ENCODE measurements around the gene TGIF2.

Gene TGIF2

DNA sequence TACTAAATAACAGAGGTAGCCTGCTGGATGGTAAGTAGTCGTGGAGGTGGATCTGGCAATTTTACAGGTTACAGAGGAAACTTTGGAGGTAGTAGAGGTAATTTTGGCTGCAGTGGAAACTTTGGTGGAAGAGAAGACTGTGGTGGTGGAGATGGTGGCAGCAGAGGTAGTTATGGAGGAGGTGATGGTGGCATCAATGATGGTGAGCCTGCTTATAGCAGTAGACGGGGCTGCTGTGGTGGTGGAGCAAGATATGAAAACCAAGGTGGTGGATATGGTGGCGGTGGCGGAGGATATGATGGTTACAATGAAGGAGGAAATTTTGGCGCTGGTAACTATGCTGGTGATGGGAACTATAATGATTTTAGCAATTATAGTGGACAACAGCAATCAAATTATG, 47.5 kb downstream of the TGIF2 start:
- Histone ChIP-seq H3K27me3 (ENCODE audit: control insufficient read depth in 2 of 2, insufficient read depth in 2 of 2, low read length in 2 of 2) (no peaks in the 10 kb centered on the region), H3K9ac (ENCODE audit: low read depth in 1 of 2, low read length in 2 of 2) (no peak overlapping the region), H3K36me3 (ENCODE audit: control insufficient read depth in 2 of 2, insufficient read depth in 2 of 2, low read length in 2 of 2) (no peaks in the 10 kb centered on the region), H3K4me3 (ENCODE audit: low read length in 2 of 2) (no peak overlapping the region), H3K4me1 (ENCODE audit: control insufficient read depth in 2 of 2, insufficient read depth in 2 of 2, low read length in 2 of 2) (peaks cover 5 to 13% of the 10 kb centered on the region in 2 donors), H3K27ac (ENCODE audit: low read depth in 2 of 2, low read length in 2 of 2) (no peak overlapping the region), H3K9me3 (ENCODE audit: control insufficient read depth in 2 of 2, low read length in 2 of 2) (no peaks in the 10 kb centered on the region)

DNA sequence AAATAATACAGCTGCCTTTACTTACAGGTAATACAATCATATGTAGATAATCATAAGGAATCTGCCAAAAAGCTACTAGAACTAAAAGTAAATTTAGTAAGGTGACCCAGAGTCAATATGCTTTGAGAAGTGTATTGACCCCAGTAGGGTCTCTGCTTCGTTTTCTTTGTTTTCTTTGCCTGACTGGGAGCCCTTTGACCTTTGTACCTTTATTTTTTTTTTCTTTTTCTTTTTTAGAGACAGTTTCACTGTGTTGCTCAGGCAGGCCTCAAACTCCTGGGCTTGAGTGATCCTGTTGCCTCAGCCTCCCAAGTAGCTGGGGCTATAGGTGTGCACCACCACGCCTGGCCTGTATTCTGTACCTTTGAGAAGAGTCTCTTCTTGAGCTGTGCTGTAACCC, 50.0 kb downstream of the TGIF2 start:
- H3K9me3 ChIP-seq (ENCODE audit: control insufficient read depth in 2 of 2, low read length in 2 of 2) = no peaks in the 10 kb centered on the region
- H3K4me1 ChIP-seq (ENCODE audit: control insufficient read depth in 2 of 2, insufficient read depth in 2 of 2, low read length in 2 of 2) = peaks cover 5 to 13% of the 10 kb centered on the region in 2 donors
- H3K4me3 ChIP-seq (ENCODE audit: low read length in 2 of 2) = no peak overlapping the region
- H3K27ac ChIP-seq (ENCODE audit: low read depth in 2 of 2, low read length in 2 of 2) = peak overlapping the region in 1 of 2 donors; percentile 76
- no peak overlapping the region for H3K9ac ChIP-seq (ENCODE audit: low read depth in 1 of 2, low read length in 2 of 2)
- H3K36me3 ChIP-seq (ENCODE audit: control insufficient read depth in 2 of 2, insufficient read depth in 2 of 2, low read length in 2 of 2) = no peaks in the 10 kb centered on the region
- H3K27me3 ChIP-seq (ENCODE audit: control insufficient read depth in 2 of 2, insufficient read depth in 2 of 2, low read length in 2 of 2) = no peaks in the 10 kb centered on the region

- H3K9me3 ChIP-seq (ENCODE audit: control insufficient read depth in 2 of 2, low read length in 2 of 2) = no peaks in the 10 kb centered on the region
- H3K9ac ChIP-seq (ENCODE audit: low read depth in 1 of 2, low read length in 2 of 2) = peak overlapping the region in 1 of 2 donors; percentile 57
- peaks cover 5 to 13% of the 10 kb centered on the region in 2 donors for H3K4me1 ChIP-seq (ENCODE audit: control insufficient read depth in 2 of 2, insufficient read depth in 2 of 2, low read length in 2 of 2)
- peak overlapping the region in 1 of 2 donors; percentile 22 for H3K4me3 ChIP-seq (ENCODE audit: low read length in 2 of 2)
- H3K36me3 ChIP-seq (ENCODE audit: control insufficient read depth in 2 of 2, insufficient read depth in 2 of 2, low read length in 2 of 2) = no peaks in the 10 kb centered on the region
- no peaks in the 10 kb centered on the region for H3K27me3 ChIP-seq (ENCODE audit: control insufficient read depth in 2 of 2, insufficient read depth in 2 of 2, low read length in 2 of 2)
- H3K27ac ChIP-seq (ENCODE audit: low read depth in 2 of 2, low read length in 2 of 2) = peak overlapping the region; percentile 32 to 76
Measured at GRCh38 chr20:36624068-36624943, 50.9 kb downstream of the TGIF2 start.

DNA sequence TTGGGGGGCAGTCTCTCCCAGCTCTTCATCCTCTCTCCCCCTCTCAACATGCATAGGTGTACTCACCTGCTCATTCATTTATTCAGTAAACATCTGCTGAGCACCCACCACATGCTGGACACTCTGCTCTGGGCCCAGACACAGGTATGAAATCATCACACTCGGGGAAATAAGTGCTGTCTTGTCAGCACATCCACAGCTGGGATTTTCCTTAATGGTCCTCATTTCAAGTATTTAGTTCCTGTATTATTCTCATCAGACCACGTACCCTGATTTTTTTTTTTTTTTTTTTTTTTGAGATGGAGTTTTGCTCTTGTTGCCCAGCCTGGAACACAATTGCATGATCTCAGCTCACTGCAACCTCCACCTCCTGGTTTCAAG, 51.5 kb downstream of the TGIF2 start:
- H3K27me3 ChIP-seq (ENCODE audit: control insufficient read depth in 2 of 2, insufficient read depth in 2 of 2, low read length in 2 of 2) = no peaks in the 10 kb centered on the region
- H3K4me3 ChIP-seq (ENCODE audit: low read length in 2 of 2) = peak overlapping the region in 1 of 2 donors; percentile 22
- H3K9me3 ChIP-seq (ENCODE audit: control insufficient read depth in 2 of 2, low read length in 2 of 2) = no peaks in the 10 kb centered on the region
- H3K36me3 ChIP-seq (ENCODE audit: control insufficient read depth in 2 of 2, insufficient read depth in 2 of 2, low read length in 2 of 2) = no peaks in the 10 kb centered on the region
- peak overlapping the region; percentile 32 to 76 for H3K27ac ChIP-seq (ENCODE audit: low read depth in 2 of 2, low read length in 2 of 2)
- no peak overlapping the region for H3K9ac ChIP-seq (ENCODE audit: low read depth in 1 of 2, low read length in 2 of 2)
- peaks cover 5 to 13% of the 10 kb centered on the region in 2 donors for H3K4me1 ChIP-seq (ENCODE audit: control insufficient read depth in 2 of 2, insufficient read depth in 2 of 2, low read length in 2 of 2)

DNA sequence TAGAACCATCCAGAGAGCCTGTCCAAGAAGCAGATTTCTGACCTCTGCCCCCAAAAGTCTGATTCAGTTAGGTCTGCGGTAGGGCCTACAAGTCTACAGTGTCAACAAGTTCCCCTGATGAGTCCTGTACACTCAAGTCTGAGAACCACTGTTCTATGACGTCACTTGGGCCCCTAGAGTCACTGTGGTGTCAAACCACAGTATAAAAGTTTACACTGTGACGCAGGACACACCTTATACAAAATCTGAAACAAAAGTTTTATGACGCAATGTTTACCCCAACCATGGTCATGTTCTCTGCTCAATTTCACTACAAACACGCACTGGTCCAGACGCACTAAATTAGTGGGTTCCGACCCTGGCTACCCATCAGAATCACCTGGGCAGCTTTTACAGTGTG, 54.7 kb downstream of the TGIF2 start:
- H3K4me1 ChIP-seq (ENCODE audit: control insufficient read depth in 2 of 2, insufficient read depth in 2 of 2, low read length in 2 of 2) = peaks cover 5 to 13% of the 10 kb centered on the region in 2 donors
- H3K27me3 ChIP-seq (ENCODE audit: control insufficient read depth in 2 of 2, insufficient read depth in 2 of 2, low read length in 2 of 2) = no peaks in the 10 kb centered on the region
- H3K36me3 ChIP-seq (ENCODE audit: control insufficient read depth in 2 of 2, insufficient read depth in 2 of 2, low read length in 2 of 2) = no peaks in the 10 kb centered on the region
- H3K4me3 ChIP-seq (ENCODE audit: low read length in 2 of 2) = no peak overlapping the region
- no peak overlapping the region for H3K9ac ChIP-seq (ENCODE audit: low read depth in 1 of 2, low read length in 2 of 2)
- no peak overlapping the region for H3K27ac ChIP-seq (ENCODE audit: low read depth in 2 of 2, low read length in 2 of 2)
- no peaks in the 10 kb centered on the region for H3K9me3 ChIP-seq (ENCODE audit: control insufficient read depth in 2 of 2, low read length in 2 of 2)

DNA sequence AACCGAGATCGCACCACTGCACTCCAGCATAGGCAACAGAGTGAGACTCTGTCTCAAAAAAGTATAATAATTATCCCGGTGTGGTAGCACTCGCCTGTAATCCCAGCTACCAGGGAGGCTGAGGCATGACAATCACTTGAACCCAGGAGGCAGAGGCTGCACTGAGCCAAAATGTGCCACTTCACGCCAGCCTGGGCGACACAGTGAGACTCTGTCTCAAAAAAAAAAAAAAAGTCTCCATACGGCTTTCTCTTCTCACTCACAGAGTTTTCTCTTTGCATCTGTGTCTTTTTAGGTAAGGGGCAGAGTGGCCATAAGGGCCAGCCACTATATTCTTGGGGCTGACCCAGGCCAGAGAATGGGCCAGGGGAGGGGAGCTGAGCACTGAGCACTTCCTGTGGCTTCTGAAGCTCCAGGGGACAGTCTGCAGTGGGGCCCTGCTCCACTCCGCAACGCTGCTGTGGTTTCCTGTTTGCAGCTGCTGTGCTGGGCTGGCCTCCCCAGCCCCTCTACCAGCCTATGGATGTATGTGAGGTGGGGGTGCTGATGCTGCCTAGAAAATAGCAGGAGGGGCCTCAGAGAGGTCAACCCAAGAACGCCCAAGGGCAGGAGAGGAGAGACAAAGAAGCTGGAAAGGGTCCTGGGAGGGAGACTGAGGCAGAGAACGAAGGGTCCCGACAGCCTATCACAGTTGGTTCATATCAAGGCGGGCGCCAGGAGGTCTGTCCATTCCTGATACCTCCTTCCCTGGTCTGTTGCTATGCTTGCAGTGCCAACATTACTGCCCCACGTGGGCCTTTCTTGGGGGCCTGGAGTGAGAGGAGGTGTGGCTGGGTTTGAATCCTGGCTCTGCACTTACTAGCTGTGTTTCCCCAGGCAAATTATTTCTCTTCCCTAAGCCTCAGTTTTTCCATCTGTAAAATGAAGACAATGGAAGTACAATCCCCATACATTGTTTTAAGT, 56.6 kb downstream of the TGIF2 start:
- no peaks in the 10 kb centered on the region for H3K36me3 ChIP-seq (ENCODE audit: control insufficient read depth in 2 of 2, insufficient read depth in 2 of 2, low read length in 2 of 2)
- H3K9ac ChIP-seq (ENCODE audit: low read depth in 1 of 2, low read length in 2 of 2) = no peak overlapping the region
- H3K27me3 ChIP-seq (ENCODE audit: control insufficient read depth in 2 of 2, insufficient read depth in 2 of 2, low read length in 2 of 2) = no peaks in the 10 kb centered on the region
- no peaks in the 10 kb centered on the region for H3K4me1 ChIP-seq (ENCODE audit: control insufficient read depth in 2 of 2, insufficient read depth in 2 of 2, low read length in 2 of 2)
- H3K27ac ChIP-seq (ENCODE audit: low read depth in 2 of 2, low read length in 2 of 2) = peak overlapping the region in 1 of 2 donors; percentile 23
- no peak overlapping the region for H3K4me3 ChIP-seq (ENCODE audit: low read length in 2 of 2)
- no peaks in the 10 kb centered on the region for H3K9me3 ChIP-seq (ENCODE audit: control insufficient read depth in 2 of 2, low read length in 2 of 2)

DNA sequence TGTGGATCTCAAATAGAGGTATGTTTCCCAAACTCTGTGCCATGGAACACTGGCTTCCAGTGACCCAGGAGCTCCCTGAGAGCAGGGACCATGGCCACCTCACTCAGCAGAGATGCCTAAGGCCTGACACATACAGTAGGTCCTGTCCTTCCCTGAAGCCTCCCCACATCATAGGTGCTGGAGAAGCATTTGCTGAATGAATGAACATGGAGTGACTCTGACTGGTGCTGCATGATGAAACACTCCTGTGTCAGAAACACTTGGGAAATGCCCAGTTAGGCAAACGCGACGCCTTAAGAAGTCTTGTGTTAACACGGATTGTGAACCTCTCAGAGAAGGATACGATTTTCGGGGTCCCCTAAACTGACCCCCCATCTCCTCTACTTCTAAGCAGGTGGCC, 58.2 kb downstream of the TGIF2 start:
- Histone ChIP-seq H3K9me3 (ENCODE audit: control insufficient read depth in 2 of 2, low read length in 2 of 2) (no peaks in the 10 kb centered on the region), H3K9ac (ENCODE audit: low read depth in 1 of 2, low read length in 2 of 2) (no peak overlapping the region), H3K36me3 (ENCODE audit: control insufficient read depth in 2 of 2, insufficient read depth in 2 of 2, low read length in 2 of 2) (no peaks in the 10 kb centered on the region), H3K4me3 (ENCODE audit: low read length in 2 of 2) (no peak overlapping the region), H3K4me1 (ENCODE audit: control insufficient read depth in 2 of 2, insufficient read depth in 2 of 2, low read length in 2 of 2) (no peaks in the 10 kb centered on the region), H3K27ac (ENCODE audit: low read depth in 2 of 2, low read length in 2 of 2) (no peak overlapping the region), H3K27me3 (ENCODE audit: control insufficient read depth in 2 of 2, insufficient read depth in 2 of 2, low read length in 2 of 2) (no peaks in the 10 kb centered on the region)

DNA sequence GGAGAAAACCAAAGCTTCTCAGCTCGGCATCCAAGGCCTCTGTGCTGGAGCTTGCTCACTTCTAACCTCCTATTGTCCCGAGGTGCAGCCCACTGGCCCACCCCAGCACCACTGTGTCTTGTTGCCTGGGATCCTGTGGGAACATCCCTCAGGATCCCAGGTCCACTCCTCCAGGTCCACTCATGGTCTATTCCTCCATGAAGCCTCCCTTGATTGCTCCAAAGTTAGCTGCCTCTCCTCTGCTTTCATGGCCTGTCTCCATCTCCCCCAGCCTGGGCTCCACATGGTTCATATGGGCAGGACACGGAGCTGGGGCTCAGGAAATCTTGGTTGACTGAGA, 58.7 kb downstream of the TGIF2 start:
- H3K4me1 ChIP-seq (ENCODE audit: control insufficient read depth in 2 of 2, insufficient read depth in 2 of 2, low read length in 2 of 2) = no peaks in the 10 kb centered on the region
- H3K36me3 ChIP-seq (ENCODE audit: control insufficient read depth in 2 of 2, insufficient read depth in 2 of 2, low read length in 2 of 2) = no peaks in the 10 kb centered on the region
- H3K4me3 ChIP-seq (ENCODE audit: low read length in 2 of 2) = no peak overlapping the region
- H3K9me3 ChIP-seq (ENCODE audit: control insufficient read depth in 2 of 2, low read length in 2 of 2) = no peaks in the 10 kb centered on the region
- H3K27ac ChIP-seq (ENCODE audit: low read depth in 2 of 2, low read length in 2 of 2) = no peak overlapping the region
- no peak overlapping the region for H3K9ac ChIP-seq (ENCODE audit: low read depth in 1 of 2, low read length in 2 of 2)
- H3K27me3 ChIP-seq (ENCODE audit: control insufficient read depth in 2 of 2, insufficient read depth in 2 of 2, low read length in 2 of 2) = no peaks in the 10 kb centered on the region

DNA sequence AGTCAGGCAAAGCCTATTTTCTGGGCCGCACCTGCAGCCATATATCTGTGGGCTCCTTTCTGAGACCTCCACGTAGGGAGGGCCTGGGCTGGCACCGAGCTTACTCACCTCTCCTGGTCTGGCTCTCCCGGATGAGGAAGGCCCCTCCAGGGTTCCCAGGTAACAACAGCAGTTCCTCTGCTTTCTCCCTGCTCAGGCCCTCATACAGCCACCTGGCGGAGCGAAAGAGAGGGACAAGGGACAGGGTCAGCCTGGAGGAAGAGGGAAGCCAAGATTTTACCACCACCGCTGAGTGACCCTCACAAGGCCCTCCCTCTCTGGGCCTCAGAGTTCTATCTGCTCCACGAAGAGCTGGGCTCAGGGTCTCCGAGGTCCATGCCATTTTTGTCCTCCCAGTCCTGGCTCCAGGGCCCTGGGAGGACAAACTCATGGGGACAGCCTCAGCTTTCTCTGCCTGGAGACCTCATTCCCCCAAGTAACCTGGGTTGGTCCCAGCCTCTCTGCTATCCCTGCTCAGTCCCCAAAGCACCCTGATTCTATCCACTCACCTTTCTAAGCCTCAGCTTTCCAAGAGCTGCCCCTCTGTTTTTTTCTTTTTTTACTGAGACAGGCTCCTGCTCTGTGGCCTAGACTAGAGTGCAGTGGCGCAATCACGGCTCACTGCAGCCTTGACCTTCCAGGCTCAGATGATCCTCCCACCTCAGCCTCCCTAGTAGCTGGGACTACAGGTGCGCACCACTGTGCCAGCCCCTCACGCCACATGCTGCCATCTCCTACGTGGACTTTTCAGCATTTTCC, 59.3 kb downstream of the TGIF2 start:
- Histone ChIP-seq H3K36me3 (ENCODE audit: control insufficient read depth in 2 of 2, insufficient read depth in 2 of 2, low read length in 2 of 2) (no peaks in the 10 kb centered on the region), H3K4me1 (ENCODE audit: control insufficient read depth in 2 of 2, insufficient read depth in 2 of 2, low read length in 2 of 2) (no peaks in the 10 kb centered on the region), H3K27me3 (ENCODE audit: control insufficient read depth in 2 of 2, insufficient read depth in 2 of 2, low read length in 2 of 2) (no peaks in the 10 kb centered on the region), H3K4me3 (ENCODE audit: low read length in 2 of 2) (no peak overlapping the region), H3K27ac (ENCODE audit: low read depth in 2 of 2, low read length in 2 of 2) (no peak overlapping the region), H3K9me3 (ENCODE audit: control insufficient read depth in 2 of 2, low read length in 2 of 2) (no peaks in the 10 kb centered on the region), H3K9ac (ENCODE audit: low read depth in 1 of 2, low read length in 2 of 2) (no peak overlapping the region)
